Osteocyte (in vitro differentiated cells): Measurements from ENCODE around the gene MBP. TPM values are rescaled to one million over a fixed set of nuclear protein-coding genes. Genes with fewer than 3 reads are reported as not detected.

ENCODE experiments used
- DNase-seq: peaks from one replicate; pipeline ENCODE4 v3.0.0; 2021; ENCODE audit warnings: mixed read lengths; ENCODE audit not compliant: unreplicated experiment; ENCODE audit errors: extremely low spot score
- H3K27ac Mint-ChIP-seq: one replicate; pipeline ENCODE4 v1.8.0; 2021; ENCODE audit warnings: mild to moderate bottlenecking, mixed read lengths; ENCODE audit not compliant: unreplicated experiment
- H3K27me3 Mint-ChIP-seq: one replicate; pipeline ENCODE4 v1.8.0; 2021; ENCODE audit warnings: mixed read lengths; ENCODE audit not compliant: unreplicated experiment
- H3K36me3 Mint-ChIP-seq: one replicate; pipeline ENCODE4 v1.8.0; 2021; ENCODE audit warnings: mixed read lengths; ENCODE audit not compliant: unreplicated experiment
- H3K4me1 Mint-ChIP-seq: one replicate; pipeline ENCODE4 v1.8.0; 2021; ENCODE audit warnings: mixed read lengths; ENCODE audit not compliant: unreplicated experiment
- H3K4me3 Mint-ChIP-seq: one replicate; pipeline ENCODE4 v1.8.0; 2021; ENCODE audit warnings: mild to moderate bottlenecking, moderate library complexity, mixed read lengths; ENCODE audit not compliant: unreplicated experiment
- H3K9me3 Mint-ChIP-seq: one replicate; pipeline ENCODE4 v1.8.0; 2021; ENCODE audit warnings: mixed read lengths; ENCODE audit not compliant: unreplicated experiment
- CTCF ChIP-seq: fragments of 200-600 bp; sonication (generic); IDR thresholded peaks from 2 replicates; pipeline ENCODE4 v1.5.0; 2021; ENCODE audit warnings: antibody characterized with exemption, mild to moderate bottlenecking, moderate library complexity
- total RNA-seq: library from RNA; stranded (reverse); gene quantifications from 2 replicates; pipeline ENCODE4 v1.2.1, GENCODE V29; 2021

Gene MBP
- total RNA-seq, 1 donor from 2014 or later = 18.6 TPM

- DNase-seq = no peak
- H3K4me3 Mint-ChIP-seq = no peak overlapping the region
- H3K27ac Mint-ChIP-seq = no peak overlapping the region
- no peak for TF ChIP-seq CTCF
- H3K36me3 Mint-ChIP-seq = peaks cover 3% of the 10 kb centered on the region
- H3K9me3 Mint-ChIP-seq = no peaks in the 10 kb centered on the region
- peaks cover 53% of the 10 kb centered on the region for H3K4me1 Mint-ChIP-seq
- no peaks in the 10 kb centered on the region for H3K27me3 Mint-ChIP-seq
These were observed 55.2 kb downstream of the MBP start for GRCh38 chr18:77077401-77077800.

GRCh38 chr18:77076111-77076510, 56.5 kb downstream of the MBP start:
- no peaks in the 10 kb centered on the region for H3K27me3 Mint-ChIP-seq
- H3K4me3 Mint-ChIP-seq = no peak overlapping the region
- H3K9me3 Mint-ChIP-seq = no peaks in the 10 kb centered on the region
- DNase-seq = no peak
- peaks cover 3% of the 10 kb centered on the region for H3K36me3 Mint-ChIP-seq
- TF ChIP-seq CTCF = no peak
- peaks cover 58% of the 10 kb centered on the region for H3K4me1 Mint-ChIP-seq
- H3K27ac Mint-ChIP-seq = no peak overlapping the region

DNA sequence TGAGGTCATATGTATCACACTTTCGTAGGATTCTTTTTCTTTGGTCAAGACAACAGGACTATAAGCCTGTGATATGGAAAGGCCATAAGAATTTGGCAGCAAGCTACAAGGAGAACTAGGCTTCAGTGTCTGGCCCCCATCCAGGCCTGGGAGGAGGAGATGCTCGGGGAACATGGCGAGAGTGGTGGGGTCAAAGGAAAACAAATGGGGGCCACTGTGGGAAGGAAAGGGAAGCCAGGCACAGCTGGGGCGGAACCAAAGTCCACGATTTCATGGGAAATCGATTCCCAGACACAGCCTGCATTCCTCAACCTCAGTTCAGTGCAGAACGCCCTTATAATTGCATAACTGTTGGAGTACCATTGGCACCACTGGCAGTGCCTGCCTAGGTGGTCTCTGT, 58.2 kb downstream of the MBP start:
- TF ChIP-seq CTCF = no peak
- Mint-ChIP-seq H3K27ac (no peak overlapping the region), H3K36me3 (peaks cover 3% of the 10 kb centered on the region), H3K4me3 (no peak overlapping the region), H3K4me1 (peaks cover 64% of the 10 kb centered on the region), H3K9me3 (no peaks in the 10 kb centered on the region), H3K27me3 (no peaks in the 10 kb centered on the region)
- no peak for DNase-seq

- no peak for TF ChIP-seq CTCF
These were observed 59.1 kb downstream of the MBP start for GRCh38 chr18:77073336-77074093.

GRCh38 chr18:77072566-77072965, 60.0 kb downstream of the MBP start:
- Mint-ChIP-seq H3K27ac (peak overlapping the region; percentile 91), H3K9me3 (no peaks in the 10 kb centered on the region), H3K27me3 (no peaks in the 10 kb centered on the region), H3K36me3 (peaks cover 3% of the 10 kb centered on the region), H3K4me3 (no peak overlapping the region), H3K4me1 (peaks cover 71% of the 10 kb centered on the region)
- no peak for TF ChIP-seq CTCF
- DNase-seq = no peak

More at GRCh38 chr18:77073336-77074093, 59.1 kb downstream of the MBP start:
- Mint-ChIP-seq H3K27ac (peak overlapping the region; percentile 57), H3K4me1 (peaks cover 67% of the 10 kb centered on the region), H3K4me3 (no peak overlapping the region), H3K9me3 (no peaks in the 10 kb centered on the region), H3K36me3 (peaks cover 3% of the 10 kb centered on the region), H3K27me3 (no peaks in the 10 kb centered on the region)
- DNase-seq = no peak
